Caco-2 (cell line): Measurements from ENCODE around the gene NTMT2. TPM values are rescaled to one million over a fixed set of nuclear protein-coding genes. Genes with fewer than 3 reads are reported as not detected.

Experiments
- BruUV-seq: library from RNA; stranded (reverse); fragments of 400-500 nt; replicated peaks from 2 replicates; lab custom pipeline; 2021; lab: Mats Ljungman, UMichigan
- CTCF ChIA-PET: fragments of 300-600 bp; sonication (Branson Sonifier 250); formaldehyde crosslinking; loops from one replicate; lab custom pipeline; 2022; ENCODE audit warnings: antibody characterized with exemption; lab: Charles Lee
- POLR2A ChIA-PET: fragments of 300-600 bp; sonication (Branson Sonifier 250); formaldehyde crosslinking; loops from one replicate; lab custom pipeline; 2022; ENCODE audit warnings: antibody characterized with exemption; lab: Charles Lee
- DNase-seq, 2 experiments: peaks; one replicate each; pipeline versions ENCODE4 v3.0.0 to v3.0.0-alpha.2; 2020 to 2022
- H3K27me3 ChIP-seq: replicated peaks from 2 replicates; pipeline ENCODE4 v1.6.0; 2011; ENCODE audit warnings: low read length; ENCODE audit not compliant: control insufficient read depth, insufficient read depth
- H3K36me3 ChIP-seq: 2 replicates; pipeline ENCODE4 v1.5.1; 2011; ENCODE audit warnings: low read length; ENCODE audit not compliant: control insufficient read depth, insufficient read depth
- H3K4me1 ChIP-seq: fragments of 250-450 bp; sonication (Bioruptor Pico); 2 replicates; pipeline ENCODE4 v1.5.1; 2020; ENCODE audit warnings: mild to moderate bottlenecking
- H3K4me3 ChIP-seq: 2 replicates; pipeline ENCODE4 v1.5.1; 2011; ENCODE audit warnings: low read depth, mild to moderate bottlenecking, control low read depth, low read length
- H3K9me3 ChIP-seq: fragments of 250-450 bp; sonication (Bioruptor Pico); 2 replicates; pipeline ENCODE4 v1.5.1; 2020; ENCODE audit warnings: mild to moderate bottlenecking, moderate library complexity
- H3K27ac Mint-ChIP-seq: one replicate; pipeline ENCODE4 v1.8.0; 2022; ENCODE audit warnings: mixed read lengths; ENCODE audit not compliant: unreplicated experiment
- H3K27me3 Mint-ChIP-seq: one replicate; pipeline ENCODE4 v1.8.0; 2022; ENCODE audit warnings: mixed read lengths; ENCODE audit not compliant: insufficient read depth, unreplicated experiment
- H3K36me3 Mint-ChIP-seq: one replicate; pipeline ENCODE4 v1.8.0; 2022; ENCODE audit warnings: mild to moderate bottlenecking, mixed read lengths; ENCODE audit not compliant: insufficient read depth, unreplicated experiment
- H3K4me1 Mint-ChIP-seq: one replicate; pipeline ENCODE4 v1.8.0; 2022; ENCODE audit warnings: low read depth, mixed read lengths; ENCODE audit not compliant: unreplicated experiment
- H3K4me3 Mint-ChIP-seq: one replicate; pipeline ENCODE4 v1.8.0; 2022; ENCODE audit warnings: mild to moderate bottlenecking, moderate library complexity, mixed read lengths; ENCODE audit not compliant: unreplicated experiment
- H3K9me3 Mint-ChIP-seq: one replicate; pipeline ENCODE4 v1.8.0; 2022; ENCODE audit warnings: mixed read lengths; ENCODE audit not compliant: unreplicated experiment
- intact Hi-C: fragments of 100-400 bp; cut with micrococcal nuclease; formaldehyde crosslinking; loops from one replicate; pipeline ENCODE4 v1.10.0; 2022; ENCODE audit not compliant: unreplicated experiment
- total RNA-seq: library from RNA; stranded (reverse); gene quantifications from 2 replicates; pipeline ENCODE4 v1.2.3, GENCODE V29; 2022
- TF ChIP-seq, protein P1 (sequence below), 2 experiments: fragments of 200-600 bp in 1 of 2; IDR thresholded peaks; 1 replicate in 1 of 2; 2 replicates in 1 of 2; pipeline versions ENCODE4 v1.5.1 to v1.8.0; 2011 to 2022; ENCODE audit warnings: antibody characterized with exemption in 1 of 2, control low read depth in 1 of 2, inconsistent platforms in 1 of 2, low read depth in 1 of 2, low read length in 1 of 2, mild to moderate bottlenecking in 1 of 2, moderate library complexity in 1 of 2; ENCODE audit not compliant: insufficient read depth in 1 of 2, severe bottlenecking in 1 of 2, unreplicated experiment in 1 of 2

The NTMT2 gene
- total RNA-seq, 1 experiment from 2014 or later = not detected

- no TSS peak for BruUV-seq
- no peak overlapping the region for H3K27ac Mint-ChIP-seq
- H3K4me3 Mint-ChIP-seq = no peak overlapping the region
- peaks cover 2% of the 10 kb centered on the region for H3K27me3 Mint-ChIP-seq
- Histone ChIP-seq H3K9me3 (no peaks in the 10 kb centered on the region), H3K4me3 (no peak overlapping the region), H3K36me3 (no peaks in the 10 kb centered on the region), H3K4me1 (no peaks in the 10 kb centered on the region), H3K27me3 (no peaks in the 10 kb centered on the region)
- ChIA-PET CTCF (no interaction called here), POLR2A (no interaction called here)
- TF ChIP-seq, protein P1, sequence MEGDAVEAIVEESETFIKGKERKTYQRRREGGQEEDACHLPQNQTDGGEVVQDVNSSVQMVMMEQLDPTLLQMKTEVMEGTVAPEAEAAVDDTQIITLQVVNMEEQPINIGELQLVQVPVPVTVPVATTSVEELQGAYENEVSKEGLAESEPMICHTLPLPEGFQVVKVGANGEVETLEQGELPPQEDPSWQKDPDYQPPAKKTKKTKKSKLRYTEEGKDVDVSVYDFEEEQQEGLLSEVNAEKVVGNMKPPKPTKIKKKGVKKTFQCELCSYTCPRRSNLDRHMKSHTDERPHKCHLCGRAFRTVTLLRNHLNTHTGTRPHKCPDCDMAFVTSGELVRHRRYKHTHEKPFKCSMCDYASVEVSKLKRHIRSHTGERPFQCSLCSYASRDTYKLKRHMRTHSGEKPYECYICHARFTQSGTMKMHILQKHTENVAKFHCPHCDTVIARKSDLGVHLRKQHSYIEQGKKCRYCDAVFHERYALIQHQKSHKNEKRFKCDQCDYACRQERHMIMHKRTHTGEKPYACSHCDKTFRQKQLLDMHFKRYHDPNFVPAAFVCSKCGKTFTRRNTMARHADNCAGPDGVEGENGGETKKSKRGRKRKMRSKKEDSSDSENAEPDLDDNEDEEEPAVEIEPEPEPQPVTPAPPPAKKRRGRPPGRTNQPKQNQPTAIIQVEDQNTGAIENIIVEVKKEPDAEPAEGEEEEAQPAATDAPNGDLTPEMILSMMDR (IDR thresholded peaks at IDR 0.05; ENCODE audit: insufficient read depth in 1 of 2, low read depth in 1 of 2, low read length in 1 of 2, severe bottlenecking in 1 of 2, unreplicated experiment in 1 of 2) = no peak
- DNase-seq = no peak
- H3K9me3 Mint-ChIP-seq = peaks cover 14% of the 10 kb centered on the region
- no peaks in the 10 kb centered on the region for H3K4me1 Mint-ChIP-seq
- no peaks in the 10 kb centered on the region for H3K36me3 Mint-ChIP-seq
- intact Hi-C loops = no loop called here
Observed at GRCh38 chr1:170205301-170205700, 59.5 kb downstream of the NTMT2 start.

GRCh38 chr1:170209125-170209524, 63.4 kb downstream of the NTMT2 start:
- peaks cover 14% of the 10 kb centered on the region for H3K9me3 Mint-ChIP-seq
- TF ChIP-seq, protein P1 (IDR thresholded peaks at IDR 0.05; ENCODE audit: insufficient read depth in 1 of 2, low read depth in 1 of 2, low read length in 1 of 2, severe bottlenecking in 1 of 2, unreplicated experiment in 1 of 2) = no peak
- intact Hi-C loops = no loop called here
- Histone ChIP-seq H3K27me3 (no peaks in the 10 kb centered on the region), H3K36me3 (no peaks in the 10 kb centered on the region), H3K4me1 (no peaks in the 10 kb centered on the region), H3K4me3 (no peak overlapping the region), H3K9me3 (no peaks in the 10 kb centered on the region)
- DNase-seq = no peak
- no peak overlapping the region for H3K27ac Mint-ChIP-seq
- no peak overlapping the region for H3K4me3 Mint-ChIP-seq
- H3K4me1 Mint-ChIP-seq = no peaks in the 10 kb centered on the region
- no TSS peak for BruUV-seq
- H3K36me3 Mint-ChIP-seq = no peaks in the 10 kb centered on the region
- CTCF ChIA-PET = no interaction called here
- peaks cover 5% of the 10 kb centered on the region for H3K27me3 Mint-ChIP-seq
- POLR2A ChIA-PET = no interaction called here

DNA sequence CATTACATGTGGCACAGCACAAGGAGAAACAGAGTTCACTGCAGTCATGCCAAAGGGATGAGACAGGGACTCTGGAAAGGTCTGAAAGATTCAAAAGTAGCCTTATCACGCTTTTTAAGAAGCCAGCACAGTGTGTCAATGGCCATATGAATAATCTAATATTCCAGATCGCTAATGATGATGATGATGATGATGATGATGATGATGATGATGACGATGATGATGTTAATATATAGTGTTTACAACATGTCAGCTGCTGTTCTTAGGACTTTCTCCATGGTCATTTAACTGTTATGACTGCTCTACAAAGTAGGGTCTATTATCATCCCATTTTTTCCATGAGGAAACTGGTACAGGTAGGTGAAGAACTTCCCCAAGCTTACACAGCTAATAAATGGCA, 64.4 kb downstream of the NTMT2 start:
- Histone ChIP-seq H3K27me3 (no peaks in the 10 kb centered on the region), H3K9me3 (no peaks in the 10 kb centered on the region), H3K4me1 (no peaks in the 10 kb centered on the region), H3K4me3 (no peak overlapping the region), H3K36me3 (no peaks in the 10 kb centered on the region)
- no peak for DNase-seq
- POLR2A ChIA-PET = no interaction called here
- no TSS peak for BruUV-seq
- H3K27ac Mint-ChIP-seq = no peak overlapping the region
- intact Hi-C loops = no loop called here
- H3K27me3 Mint-ChIP-seq = peaks cover 11% of the 10 kb centered on the region
- H3K36me3 Mint-ChIP-seq = peaks cover 6% of the 10 kb centered on the region
- no peaks in the 10 kb centered on the region for H3K4me1 Mint-ChIP-seq
- H3K9me3 Mint-ChIP-seq = peaks cover 14% of the 10 kb centered on the region
- no peak overlapping the region for H3K4me3 Mint-ChIP-seq
- CTCF ChIA-PET = no interaction called here
- TF ChIP-seq, protein P1 (IDR thresholded peaks at IDR 0.05; ENCODE audit: insufficient read depth in 1 of 2, low read depth in 1 of 2, low read length in 1 of 2, severe bottlenecking in 1 of 2, unreplicated experiment in 1 of 2) = no peak
